Measurements from ENCODE around the gene RNF39. TPM values are rescaled to one million over a fixed set of nuclear protein-coding genes. Genes with fewer than 3 reads are reported as not detected.

Gene RNF39
- total and polyA plus RNA-seq, 2 of the 13 experiments (the other 11 are each of a cell fraction or from before 2014, with no cell fraction given), result 0.13 to 1.8 TPM

GRCh38 chr6:30044630-30045029, 30.9 kb downstream of the RNF39 start (continued):
- TF ChIP-seq ASH2L (IDR thresholded peaks at IDR 0.05; ENCODE audit: insufficient read length, low read depth, low read length) (no peak), ZNF503 (CRISPR knock-in tag; IDR thresholded peaks at IDR 0.05) (no peak), PRMT3 (CRISPR knock-in tag; IDR thresholded peaks at IDR 0.05; ENCODE audit: borderline replicate concordance, low read depth) (no peak)

GRCh38 chr6:30043744-30044143, 31.8 kb downstream of the RNF39 start:
- Histone ChIP-seq H3K79me2 (ENCODE audit: insufficient read depth, low read length) (no peaks in the 10 kb centered on the region), H3K36me3 (replicated peaks in 1 of 2; ENCODE audit: control insufficient read depth in 1 of 2, insufficient read depth in 2 of 2, low read length in 2 of 2) (no peaks in the 10 kb centered on the region; a peak in 1 of 5 replicates), H3K4me3 (replicated peaks in 1 of 3; ENCODE audit: insufficient read depth in 1 of 3, low read depth in 2 of 3, low read length in 3 of 3) (no peak overlapping the region), H3K9ac (ENCODE audit: insufficient read depth, low read depth, low read length) (no peak overlapping the region), H3K4me2 (ENCODE audit: low read depth, low read length) (no peak overlapping the region), H3K9me3 (ENCODE audit: low read length) (no peaks in the 10 kb centered on the region), H3K4me1 (ENCODE audit: insufficient read depth, low read length) (peaks cover 26% of the 10 kb centered on the region), H4K20me1 (ENCODE audit: insufficient read depth, low read length) (no peaks in the 10 kb centered on the region), H2AFZ (ENCODE audit: low read length) (no peak overlapping the region), H3K27me3 (ENCODE audit: control insufficient read depth in 1 of 2, insufficient read depth in 2 of 2, low read length in 2 of 2) (no peaks in the 10 kb centered on the region), H3K27ac (ENCODE audit: extremely low read length, insufficient read depth, low read length) (no peak overlapping the region)
- WGBS (ENCODE audit: low lambda C conversion rate), result 77% methylated on average over 2 of the region's 2 CpGs
- intact Hi-C loops (cut with micrococcal nuclease; ENCODE audit: unreplicated experiment), result no loop called here
- ChIA-PET CTCF (ENCODE audit: low intra/inter-chr PET ratio, low total read pairs) (no interaction called here), POLR2A (no interaction called here)
- TF ChIP-seq ZNF562 (CRISPR knock-in tag; IDR thresholded peaks at IDR 0.05; ENCODE audit: borderline replicate concordance) (no peak), ATF2 (CRISPR knock-in tag; IDR thresholded peaks at IDR 0.05) (no peak), ZBTB49 (CRISPR knock-in tag; IDR thresholded peaks at IDR 0.05; ENCODE audit: borderline replicate concordance) (no peak), YEATS2 (CRISPR knock-in tag; IDR thresholded peaks at IDR 0.05; ENCODE audit: borderline replicate concordance) (no peak), HNF4A (CRISPR knock-in tag; IDR thresholded peaks at IDR 0.05) (peak; percentile 66), ZNF674 (CRISPR knock-in tag; IDR thresholded peaks at IDR 0.05; ENCODE audit: low read depth) (no peak)
- DNase-seq (ENCODE audit: low spot score) (no peak), ATAC-seq (peak; percentile 66), FAIRE-seq (no peak)
- in situ Hi-C loops (cut with HindIII; ENCODE audit: extremely low pct_ligation_motif_present, low pct_unique_long_range_greater_than_20kb), result no loop called here
- no TSS peak for BruUV-seq (replicated peaks)

Measured in HepG2 (cell line).